ENCODE results near the gene CLBA1. TPM values are rescaled to one million over a fixed set of nuclear protein-coding genes. Genes with fewer than 3 reads are reported as not detected.

Gene CLBA1
- total RNA-seq, 1 donor from 2014 or later: 10.5 TPM

DNA sequence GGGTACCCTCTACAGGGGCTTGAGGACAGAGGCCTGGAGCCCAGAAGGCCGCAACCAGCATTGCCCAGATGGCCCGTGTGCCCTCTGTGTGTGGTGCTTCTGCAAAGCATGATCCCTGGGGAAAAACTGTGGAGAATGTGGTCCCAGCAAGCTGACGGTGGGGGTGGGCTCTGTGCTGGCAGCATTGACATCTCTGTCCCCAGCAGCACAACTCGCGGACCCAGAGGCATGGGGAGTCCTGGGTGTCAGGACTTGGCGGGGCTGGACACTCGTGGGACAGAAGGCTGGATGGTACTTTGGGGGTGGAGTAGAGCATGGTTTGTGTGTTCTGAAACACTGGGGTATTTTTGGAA lies 4.3 kb downstream of the CLBA1 start:
- TF ChIP-seq, protein P1, sequence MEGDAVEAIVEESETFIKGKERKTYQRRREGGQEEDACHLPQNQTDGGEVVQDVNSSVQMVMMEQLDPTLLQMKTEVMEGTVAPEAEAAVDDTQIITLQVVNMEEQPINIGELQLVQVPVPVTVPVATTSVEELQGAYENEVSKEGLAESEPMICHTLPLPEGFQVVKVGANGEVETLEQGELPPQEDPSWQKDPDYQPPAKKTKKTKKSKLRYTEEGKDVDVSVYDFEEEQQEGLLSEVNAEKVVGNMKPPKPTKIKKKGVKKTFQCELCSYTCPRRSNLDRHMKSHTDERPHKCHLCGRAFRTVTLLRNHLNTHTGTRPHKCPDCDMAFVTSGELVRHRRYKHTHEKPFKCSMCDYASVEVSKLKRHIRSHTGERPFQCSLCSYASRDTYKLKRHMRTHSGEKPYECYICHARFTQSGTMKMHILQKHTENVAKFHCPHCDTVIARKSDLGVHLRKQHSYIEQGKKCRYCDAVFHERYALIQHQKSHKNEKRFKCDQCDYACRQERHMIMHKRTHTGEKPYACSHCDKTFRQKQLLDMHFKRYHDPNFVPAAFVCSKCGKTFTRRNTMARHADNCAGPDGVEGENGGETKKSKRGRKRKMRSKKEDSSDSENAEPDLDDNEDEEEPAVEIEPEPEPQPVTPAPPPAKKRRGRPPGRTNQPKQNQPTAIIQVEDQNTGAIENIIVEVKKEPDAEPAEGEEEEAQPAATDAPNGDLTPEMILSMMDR (IDR thresholded peaks at IDR 0.05): no peak
- Histone ChIP-seq H3K36me3 (peaks cover 25% of the 10 kb centered on the region), H3K27ac (no peak overlapping the region), H3K9me3 (no peaks in the 10 kb centered on the region), H3K27me3 (ENCODE audit: low read depth) (no peaks in the 10 kb centered on the region), H3K4me1 (peaks cover 14% of the 10 kb centered on the region), H3K4me3 (no peak overlapping the region)
- intact Hi-C loops (cut with DNase I): no loop called here
- ATAC-seq: no peak
- DNase-seq: no peak

DNA sequence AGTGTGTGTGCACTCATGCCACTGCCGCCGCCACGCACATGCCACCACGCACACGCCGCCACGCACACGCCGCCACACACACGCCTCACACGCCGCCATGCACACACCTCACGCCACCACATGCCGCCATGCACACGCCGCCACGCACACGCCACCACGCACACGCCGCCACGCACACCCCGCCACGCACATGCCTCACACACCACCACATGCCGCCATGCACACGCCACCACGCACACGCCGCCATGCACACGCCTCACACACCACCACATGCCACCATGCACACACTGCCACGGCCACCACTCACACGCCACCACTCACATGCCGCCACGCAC lies 6.3 kb downstream of the CLBA1 start:
- Histone ChIP-seq H3K4me1 (peaks cover 4% of the 10 kb centered on the region), H3K27ac (no peak overlapping the region), H3K4me3 (no peak overlapping the region), H3K36me3 (peaks cover 36% of the 10 kb centered on the region), H3K9me3 (no peaks in the 10 kb centered on the region), H3K27me3 (ENCODE audit: low read depth) (no peaks in the 10 kb centered on the region)
- ATAC-seq: no peak
- no peak for DNase-seq
- TF ChIP-seq, protein P1 (IDR thresholded peaks at IDR 0.05): no peak
- intact Hi-C loops (cut with DNase I): no loop called here

DNA sequence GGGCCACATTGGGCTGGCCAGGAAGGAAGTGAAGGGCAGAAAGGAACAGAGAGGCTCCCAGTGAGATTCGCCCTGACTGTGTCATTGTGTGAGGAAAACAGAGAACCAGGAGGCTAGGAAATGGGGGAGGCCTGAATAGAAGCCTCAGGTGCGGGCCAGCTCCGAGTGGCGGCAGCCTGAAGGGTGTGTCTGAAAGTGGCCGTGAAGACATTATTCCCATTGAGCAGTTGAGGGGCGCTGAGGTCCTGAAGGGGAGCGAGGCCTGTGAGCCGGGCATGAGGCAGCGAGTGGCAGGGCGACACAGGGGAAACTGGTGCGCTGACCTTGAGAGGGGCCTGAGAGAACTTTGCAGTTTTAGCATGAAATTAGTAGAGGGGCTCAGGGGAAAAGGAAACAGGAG lies 6.9 kb downstream of the CLBA1 start:
- Histone ChIP-seq H3K4me3 (no peak overlapping the region), H3K27me3 (ENCODE audit: low read depth) (no peaks in the 10 kb centered on the region), H3K36me3 (peaks cover 36% of the 10 kb centered on the region), H3K27ac (no peak overlapping the region), H3K4me1 (no peaks in the 10 kb centered on the region), H3K9me3 (no peaks in the 10 kb centered on the region)
- intact Hi-C loops (cut with DNase I): no loop called here
- no peak for DNase-seq
- TF ChIP-seq, protein P1 (IDR thresholded peaks at IDR 0.05): no peak
- ATAC-seq: no peak

DNA sequence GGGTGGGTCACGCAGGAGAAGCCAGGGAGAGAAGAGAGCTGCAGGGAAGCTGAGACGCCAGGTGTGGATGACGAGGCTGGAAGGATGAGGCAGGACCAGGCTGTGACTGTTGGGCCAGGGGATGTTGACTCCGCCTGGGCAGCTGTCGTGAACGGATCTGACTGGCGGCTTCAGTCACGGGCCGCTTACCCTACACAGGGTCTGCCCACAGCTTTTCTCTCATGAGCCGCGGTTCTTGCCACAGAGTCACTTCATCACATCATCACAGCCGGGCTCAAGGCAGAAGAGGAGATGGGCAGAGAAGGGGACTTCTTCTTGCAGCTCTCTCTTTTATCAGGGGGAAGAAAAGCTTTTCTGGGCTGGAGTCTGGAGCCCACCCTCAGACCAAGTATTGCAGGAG lies 7.7 kb downstream of the CLBA1 start:
- ATAC-seq (no peak), DNase-seq (no peak)
- TF ChIP-seq, protein P1 (IDR thresholded peaks at IDR 0.05): no peak
- intact Hi-C loops (cut with DNase I): no loop called here
- Histone ChIP-seq H3K9me3 (no peaks in the 10 kb centered on the region), H3K36me3 (peaks cover 36% of the 10 kb centered on the region), H3K4me1 (no peaks in the 10 kb centered on the region), H3K27me3 (ENCODE audit: low read depth) (no peaks in the 10 kb centered on the region), H3K27ac (no peak overlapping the region), H3K4me3 (no peak overlapping the region)

DNA sequence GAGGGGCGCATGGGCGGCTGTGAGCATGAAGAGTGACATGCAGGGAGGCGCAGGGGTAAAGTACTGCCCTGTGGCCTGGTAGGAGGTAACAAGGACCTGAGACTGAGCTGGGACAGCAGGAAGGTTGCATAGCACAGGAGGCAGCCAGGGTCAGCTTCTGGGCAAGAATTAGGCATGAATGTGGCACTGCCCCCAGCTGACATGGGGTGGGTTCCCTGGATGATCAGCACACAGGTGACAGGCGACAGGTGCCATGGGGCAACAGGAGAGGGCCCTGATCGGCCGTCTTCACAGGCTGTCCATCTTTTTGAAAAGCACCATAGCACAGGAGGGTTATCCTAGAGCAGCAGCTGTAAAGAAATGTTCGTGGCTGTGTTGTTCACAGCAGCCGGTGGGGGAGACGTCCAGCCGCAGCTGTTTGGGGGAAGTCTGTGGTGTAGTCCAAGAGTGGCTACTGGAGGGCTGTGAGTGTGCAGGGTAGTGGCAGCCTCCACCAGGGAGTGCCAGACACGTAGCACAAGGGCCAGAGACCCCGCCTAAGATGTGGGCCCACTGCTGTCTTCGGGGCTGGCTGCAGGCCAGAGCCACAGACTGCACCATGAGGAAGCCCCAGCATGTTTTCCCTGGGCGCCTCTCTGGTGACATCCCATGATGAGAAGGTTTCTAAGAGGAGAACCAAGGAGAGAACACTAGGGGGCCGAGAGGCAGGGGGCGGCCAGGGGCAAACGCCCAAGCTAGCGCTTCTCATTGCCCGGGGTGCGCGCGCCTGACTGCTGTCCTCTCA lies 8.4 kb downstream of the CLBA1 start:
- Histone ChIP-seq H3K4me1 (no peaks in the 10 kb centered on the region), H3K27me3 (ENCODE audit: low read depth) (no peaks in the 10 kb centered on the region), H3K4me3 (no peak overlapping the region), H3K9me3 (no peaks in the 10 kb centered on the region), H3K36me3 (peaks cover 36% of the 10 kb centered on the region), H3K27ac (no peak overlapping the region)
- intact Hi-C loops (cut with DNase I): no loop called here
- TF ChIP-seq, protein P1 (IDR thresholded peaks at IDR 0.05): no peak
- DNase-seq: no peak
- no peak for ATAC-seq
